ENCODE data around the gene PGK2.
"Not testable (repeated sequence)": the region's sequence is repeated elsewhere in the genome, so short reads cannot be mapped to it uniquely, and the experiment has no call there.

PGK2 gene

DNA sequence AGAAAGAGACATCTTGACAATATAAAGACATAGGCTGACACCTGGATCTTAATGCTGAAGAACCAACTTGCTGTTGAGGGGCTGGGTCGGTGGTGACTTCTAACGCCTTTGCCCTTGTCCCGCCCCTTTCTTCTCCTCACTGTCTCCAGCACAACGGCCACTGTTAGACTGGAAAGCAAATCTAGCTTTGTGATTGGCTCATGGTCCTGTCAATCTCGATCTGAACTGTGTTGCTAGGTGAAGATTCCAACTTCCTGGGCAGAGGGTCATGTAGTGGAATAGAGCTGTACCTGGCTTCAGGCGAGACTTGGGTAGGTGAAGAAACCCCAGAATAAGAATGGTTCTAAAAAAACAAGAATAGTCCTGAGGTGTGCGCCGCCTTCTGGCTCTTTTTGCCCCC is at the start of gene PGK2:
TSS of gene PGK2 (minus strand) at position 110 of the 400 bp plus-strand sequence. CDS start at position 12, 98 bp downstream.
- no peak for DNase-seq

- DNase-seq = no peak
These were observed 48.1 kb upstream of the PGK2 start for GRCh38 chr6:49835140-49835539.

DNA sequence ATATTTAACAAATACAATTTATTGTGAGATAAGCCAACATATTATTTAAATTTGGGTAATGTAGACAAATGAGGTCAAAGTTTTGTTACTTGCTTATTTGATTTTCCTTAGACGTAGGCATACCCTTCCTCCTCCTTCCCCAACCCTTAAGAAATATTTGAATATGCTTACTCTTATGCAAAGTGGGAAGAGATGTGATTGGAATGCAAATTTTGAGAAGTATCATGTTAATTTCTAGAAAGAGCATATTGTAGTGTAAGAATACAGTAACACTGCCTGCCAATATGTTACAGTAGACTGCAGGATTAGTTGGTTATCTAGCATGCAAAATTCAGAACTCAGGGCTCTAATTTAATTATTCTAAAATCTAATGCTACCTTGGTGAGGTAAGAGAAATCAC is 46.3 kb upstream of the PGK2 start:
- DNase-seq = no peak

GRCh38 chr6:49826743-49827406 is 39.8 kb upstream of the PGK2 start:
- no peak for DNase-seq

DNA sequence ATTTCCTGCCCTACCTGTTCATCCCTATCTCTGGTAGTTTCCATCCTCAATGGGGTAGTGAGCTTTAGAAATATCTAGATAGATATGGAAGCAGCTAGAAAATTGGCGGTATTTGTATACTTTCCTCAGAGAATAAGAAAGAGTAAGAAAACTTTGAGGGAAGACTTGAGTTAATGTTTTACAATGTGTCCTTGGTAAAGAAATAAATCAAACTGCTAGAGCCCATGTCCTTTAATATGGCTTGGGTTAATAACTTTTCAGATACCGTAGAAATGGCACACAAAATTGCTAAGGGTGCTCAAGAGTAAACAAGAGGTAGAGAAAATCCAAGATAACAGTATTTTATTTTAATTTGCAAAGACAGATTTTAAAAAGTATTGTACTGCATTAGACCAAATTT is 28.1 kb upstream of the PGK2 start:
- DNase-seq = no peak

GRCh38 chr6:49813248-49813647 is 26.2 kb upstream of the PGK2 start:
- DNase-seq = no peak

- DNase-seq = no peak
These were observed 19.1 kb upstream of the PGK2 start for GRCh38 chr6:49806145-49806544.

- DNase-seq = no peak
These were observed 18.2 kb upstream of the PGK2 start for GRCh38 chr6:49805246-49805645.

- no peak for DNase-seq
These were observed 14.4 kb upstream of the PGK2 start for GRCh38 chr6:49801525-49801924.

DNA sequence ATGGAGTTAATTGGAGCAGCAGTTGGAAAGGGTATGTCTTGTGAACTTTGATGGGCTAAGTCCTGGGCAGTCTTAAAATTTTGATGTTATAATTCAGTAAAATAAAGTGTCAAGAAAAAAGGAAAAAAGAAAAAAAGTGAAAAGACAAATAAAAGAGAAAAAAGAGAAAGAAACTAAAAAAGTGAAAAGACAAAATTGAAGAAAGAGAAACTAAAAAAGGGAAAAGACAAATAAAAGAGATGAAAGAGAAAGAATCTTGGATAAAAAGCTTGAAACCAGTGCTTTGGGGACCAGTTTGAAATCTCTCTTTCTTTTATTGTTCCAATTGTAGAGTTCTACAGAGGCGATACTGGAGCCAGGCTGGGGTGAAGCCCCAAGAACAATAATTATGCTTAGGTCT is 12.0 kb upstream of the PGK2 start:
- DNase-seq = no peak

DNA sequence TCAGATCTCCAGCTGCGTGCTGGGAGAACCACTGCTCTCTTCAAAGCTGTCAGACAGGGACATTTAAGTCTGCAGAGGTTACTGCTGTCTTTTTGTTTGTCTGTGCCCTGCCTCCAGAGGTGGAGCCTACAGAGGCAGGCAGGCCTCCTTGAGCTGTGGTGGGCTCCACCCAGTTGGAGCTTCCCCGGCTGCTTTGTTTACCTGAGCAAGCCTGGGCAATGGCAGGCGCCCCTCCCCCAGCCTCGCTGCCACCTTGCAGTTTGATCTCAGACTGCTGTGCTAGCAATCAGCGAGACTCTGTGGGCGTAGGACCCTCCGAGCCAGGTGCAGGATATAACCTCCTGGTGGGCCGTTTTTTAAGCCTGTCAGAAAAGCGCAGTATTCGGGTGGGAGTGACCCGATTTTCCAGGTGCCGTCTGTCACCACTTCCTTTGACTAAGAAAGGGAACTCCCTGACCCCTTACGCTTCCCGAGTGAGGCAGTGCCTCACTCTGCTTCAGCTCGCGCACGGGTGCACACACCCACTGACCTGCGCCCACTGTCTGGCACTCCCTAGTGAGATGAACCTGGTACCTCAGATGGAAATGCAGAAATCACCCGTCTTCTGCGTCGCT is 9.9 kb upstream of the PGK2 start:
- DNase-seq = not testable (repeated sequence)

DNA sequence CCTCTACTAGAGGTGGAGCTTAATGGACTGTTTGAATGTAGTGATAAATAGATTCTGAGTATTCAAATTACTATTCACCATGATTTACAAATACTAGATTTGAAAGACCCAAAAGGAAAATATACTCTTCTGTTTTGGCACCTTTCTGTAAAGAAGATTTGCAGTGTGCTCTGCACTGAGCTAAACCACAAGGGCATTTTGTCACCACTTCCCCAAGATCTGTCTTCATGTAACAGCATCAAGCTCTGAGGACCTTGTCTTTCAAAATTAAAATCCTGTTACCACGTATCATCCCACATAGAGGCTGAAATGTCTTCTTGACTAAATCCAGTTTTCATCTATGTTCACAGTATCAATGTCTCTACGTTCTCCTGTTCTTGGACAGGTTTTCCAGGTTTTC is 3.3 kb upstream of the PGK2 start:
- no peak for DNase-seq

- DNase-seq = no peak
These were observed 2.8 kb downstream of the PGK2 start for GRCh38 chr6:49784272-49784671.

GRCh38 chr6:49782725-49783124 is 4.4 kb downstream of the PGK2 start:
- no peak for DNase-seq

DNA sequence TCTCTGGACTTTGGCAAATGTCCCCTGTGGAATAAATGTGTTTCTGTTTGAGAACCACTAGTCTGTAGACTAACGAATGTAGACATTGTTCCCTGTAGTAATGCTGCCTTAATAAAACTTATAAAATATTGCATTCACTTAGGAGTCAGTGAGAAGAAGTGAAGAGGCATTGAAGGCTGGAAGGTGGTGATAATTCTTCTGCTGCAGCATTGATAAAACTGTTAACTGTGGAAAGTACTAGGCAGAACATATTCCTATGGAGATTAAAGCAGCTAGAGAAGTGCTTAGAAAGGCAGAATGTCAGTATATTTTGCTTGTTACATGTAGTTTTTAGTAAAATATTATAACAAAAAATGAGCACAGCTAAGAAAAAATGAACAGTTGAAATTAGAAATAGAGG is 4.8 kb downstream of the PGK2 start:
- DNase-seq = no peak

DNA sequence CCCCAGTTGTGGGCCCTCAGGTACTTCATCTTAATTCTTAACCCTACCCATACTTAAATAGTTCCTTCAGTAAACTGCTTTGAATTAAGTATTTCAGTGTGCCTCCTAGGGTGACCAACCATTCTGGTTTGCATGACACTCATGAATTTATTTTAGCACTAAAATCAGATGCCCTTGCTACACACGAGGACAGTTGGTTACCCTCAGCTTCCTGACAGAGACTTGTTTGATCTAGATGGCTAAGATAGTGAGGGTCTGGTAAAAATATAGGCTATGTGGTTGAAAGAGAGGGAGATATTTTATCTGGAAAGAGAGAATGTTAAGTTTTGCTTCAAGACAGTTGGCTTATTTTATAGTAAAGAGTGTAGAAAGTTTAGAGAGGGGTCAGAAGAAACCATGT is 10.6 kb downstream of the PGK2 start:
- DNase-seq = no peak

- DNase-seq = no peak
These were observed 12.0 kb downstream of the PGK2 start for GRCh38 chr6:49775043-49775442.

DNA sequence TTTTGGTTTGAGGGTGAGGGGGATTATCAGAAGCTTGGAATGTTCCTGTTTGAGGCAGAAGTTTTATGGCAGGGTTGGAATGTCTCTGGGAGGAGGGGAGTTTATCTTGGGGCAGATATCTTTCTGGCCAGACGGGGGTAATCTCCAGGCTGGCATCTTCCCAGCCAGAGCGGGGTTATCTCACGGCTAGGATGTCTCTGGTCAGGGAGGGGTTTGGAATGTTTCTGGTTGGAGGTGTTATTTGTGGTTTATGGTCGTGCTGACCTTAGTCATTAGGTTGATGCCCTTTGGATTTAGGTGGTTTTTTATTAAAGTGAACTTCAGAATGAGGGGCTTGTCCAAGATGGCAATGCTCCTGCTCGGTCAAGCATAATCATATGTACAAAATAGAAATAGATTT is 14.8 kb downstream of the PGK2 start:
- DNase-seq = no peak

DNA sequence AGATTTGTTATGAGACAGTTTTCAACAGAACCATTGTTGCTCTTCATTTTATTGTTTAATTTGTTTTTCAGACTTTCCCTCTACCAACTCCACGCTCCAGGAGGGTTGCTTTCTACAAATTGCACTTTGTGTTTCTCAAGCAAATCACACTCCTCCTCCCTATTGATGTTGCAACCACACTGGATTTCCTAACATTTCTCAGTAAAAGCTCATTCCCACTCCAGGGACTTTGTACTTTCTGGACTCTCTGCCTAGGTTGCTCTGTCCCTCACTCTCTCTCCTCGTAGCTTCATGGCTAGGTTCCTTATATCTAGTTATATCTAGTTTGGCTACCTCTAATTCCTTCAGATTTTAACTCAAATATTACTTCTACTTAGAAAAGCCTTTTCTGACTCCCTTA is 20.3 kb downstream of the PGK2 start:
- no peak for DNase-seq

- DNase-seq = no peak
These were observed 22.4 kb downstream of the PGK2 start for GRCh38 chr6:49764571-49765236.

GRCh38 chr6:49744259-49744658 is 42.8 kb downstream of the PGK2 start, which contains the start of gene CRISP3:
Gene CRISP3, minus strand, starts transcription at chr6:49744388. Its CDS starts 21 bp downstream, at chr6:49744367.
- DNase-seq = no peak

DNA sequence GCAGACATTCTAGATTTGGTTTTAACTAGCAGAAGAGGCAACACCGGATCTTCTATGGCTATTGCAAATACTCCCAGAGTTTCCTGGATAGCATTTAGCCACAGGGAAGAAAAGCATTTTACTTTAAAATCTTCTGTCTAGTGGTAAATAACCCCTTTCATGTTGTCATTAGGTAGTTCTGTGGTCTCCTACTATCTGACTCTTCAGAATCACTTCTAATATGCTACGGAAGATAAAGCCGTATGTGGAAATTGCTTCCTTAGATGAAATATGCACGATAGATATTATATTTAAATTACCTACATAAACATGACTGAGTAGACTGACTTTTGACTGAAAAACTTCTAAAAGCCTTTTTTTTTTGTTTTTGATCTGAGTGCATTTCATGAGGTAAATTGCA is 43.7 kb downstream of the PGK2 start:
- DNase-seq = no peak

GRCh38 chr6:49739423-49739822 is 47.7 kb downstream of the PGK2 start:
- DNase-seq = no peak

DNA sequence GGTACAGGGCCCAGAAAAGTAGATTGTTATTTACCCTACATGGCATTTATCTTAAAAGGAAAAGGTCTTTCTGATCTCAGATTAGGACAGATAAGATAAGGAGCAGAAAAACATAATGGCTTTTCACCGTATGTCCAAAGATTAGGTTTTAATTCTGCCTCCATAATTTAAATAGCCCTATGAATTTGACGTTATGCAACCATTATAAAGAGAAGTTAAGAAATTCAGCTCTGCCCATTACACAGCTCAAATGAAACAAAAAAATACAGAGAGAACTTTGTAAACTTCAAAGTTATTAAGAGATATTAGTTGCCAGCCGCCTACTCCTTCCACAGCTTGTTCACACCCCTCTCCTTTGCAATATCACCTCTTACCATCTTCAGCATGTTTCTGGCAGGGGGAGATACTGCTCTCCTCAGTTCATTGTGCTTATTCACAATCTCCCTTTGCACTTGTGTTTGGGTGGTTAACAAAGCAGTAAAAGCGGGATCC is 51.0 kb downstream of the PGK2 start:
- no peak for DNase-seq

Data from retina (tissue), 1 donor.